Measurements from ENCODE around the gene TUSC1. TPM values are rescaled to one million over a fixed set of nuclear protein-coding genes. Genes with fewer than 3 reads are reported as not detected.

Gene TUSC1
- total RNA-seq, 1 experiment from 2014 or later = not detected

- Histone ChIP-seq H2BK15ac (ENCODE audit: low read depth, low read length) (no peak overlapping the region), H3K14ac (ENCODE audit: insufficient read depth, low read length) (no peak overlapping the region), H3K27me3 (ENCODE audit: insufficient read depth, low read length) (no peaks in the 10 kb centered on the region), H4K5ac (ENCODE audit: insufficient read length, low read depth, low read length) (no peak overlapping the region), H3K27ac (ENCODE audit: insufficient read length, low read depth, low read length) (no peak overlapping the region), H4K91ac (ENCODE audit: insufficient read length, low read depth, low read length) (no peak overlapping the region), H3K79me1 (ENCODE audit: insufficient read depth, low read depth, low read length, poor library complexity, severe bottlenecking) (no peaks in the 10 kb centered on the region), H2AK5ac (ENCODE audit: insufficient read length, low read length) (no peak overlapping the region), H2AFZ (ENCODE audit: low read length) (no peak overlapping the region), H3K18ac (ENCODE audit: insufficient read length, low read depth, low read length) (no peak overlapping the region), H3K23ac (ENCODE audit: insufficient read length, low read depth, low read length) (no peak overlapping the region), H2BK12ac (ENCODE audit: insufficient read length, low read depth, low read length) (no peak overlapping the region), H3K4me1 (ENCODE audit: insufficient read depth, low read length) (no peaks in the 10 kb centered on the region; the same call in 1 of the 2 replicates), H2BK120ac (ENCODE audit: low read depth, low read length, poor library complexity, severe bottlenecking) (no peak overlapping the region), H2BK5ac (ENCODE audit: insufficient read length, low read length) (no peak overlapping the region), H4K8ac (replicated peaks; ENCODE audit: insufficient read length, low read depth, low read length) (no peak overlapping the region), H3K56ac (ENCODE audit: insufficient read length, low read depth, low read length) (no peak overlapping the region), H3K9ac (ENCODE audit: extremely low read depth, insufficient read length, low read length) (no peak overlapping the region), H3K4ac (ENCODE audit: low read depth, low read length) (no peak overlapping the region), H3T11ph (ENCODE audit: low read length) (no peak overlapping the region), H3K79me2 (ENCODE audit: insufficient read depth, low read length) (no peaks in the 10 kb centered on the region), H3K23me2 (ENCODE audit: insufficient read length, low read depth, low read length, poor library complexity, severe bottlenecking) (no peaks in the 10 kb centered on the region), H4K20me1 (ENCODE audit: control insufficient read depth, insufficient read depth, insufficient read length) (no peaks in the 10 kb centered on the region), H3K4me2 (ENCODE audit: insufficient read depth, insufficient read length, low read length) (peak overlapping the region; percentile 44), H2BK20ac (ENCODE audit: low read depth, low read length, poor library complexity, severe bottlenecking) (no peak overlapping the region), H3K9me3 (ENCODE audit: control insufficient read depth, low read depth, low read length) (no peaks in the 10 kb centered on the region)
- H3K36me3 Mint-ChIP-seq (ENCODE audit: insufficient read depth in 1 of 3, low read depth in 3 of 3) = peaks cover 2 to 5% (median 5%) of the 10 kb centered on the region in 3 experiments; a peak in 3 of 7 replicates
- H3K27ac Mint-ChIP-seq = no peak overlapping the region
- WGBS (ENCODE audit: extremely low coverage, insufficient read length, low lambda C conversion rate) = no CpG with 5 or more reads among the region's 4 CpGs
- no peaks in the 10 kb centered on the region for H3K27me3 Mint-ChIP-seq (ENCODE audit: low read depth)
- no peak overlapping the region for H3K4me3 Mint-ChIP-seq
- H3K9me3 Mint-ChIP-seq = peaks cover 0 to 9% of the 10 kb centered on the region in 2 experiments; a peak in 4 of 5 replicates
- DNase-seq = no peak
- peaks cover 11 to 12% of the 10 kb centered on the region in 2 experiments for H3K4me1 Mint-ChIP-seq
- TF ChIP-seq CTCF (conservative IDR thresholded peaks at IDR 0.05) = no peak
Observed at GRCh38 chr9:25678846-25679360, 659 bp upstream of the TUSC1 start.

Data from H9 (cell line).